ENCODE results near the gene BRD7. TPM values are rescaled to one million over a fixed set of nuclear protein-coding genes. Genes with fewer than 3 reads are reported as not detected.

BRD7 gene
- 32.0 TPM for polyA plus RNA-seq

DNA sequence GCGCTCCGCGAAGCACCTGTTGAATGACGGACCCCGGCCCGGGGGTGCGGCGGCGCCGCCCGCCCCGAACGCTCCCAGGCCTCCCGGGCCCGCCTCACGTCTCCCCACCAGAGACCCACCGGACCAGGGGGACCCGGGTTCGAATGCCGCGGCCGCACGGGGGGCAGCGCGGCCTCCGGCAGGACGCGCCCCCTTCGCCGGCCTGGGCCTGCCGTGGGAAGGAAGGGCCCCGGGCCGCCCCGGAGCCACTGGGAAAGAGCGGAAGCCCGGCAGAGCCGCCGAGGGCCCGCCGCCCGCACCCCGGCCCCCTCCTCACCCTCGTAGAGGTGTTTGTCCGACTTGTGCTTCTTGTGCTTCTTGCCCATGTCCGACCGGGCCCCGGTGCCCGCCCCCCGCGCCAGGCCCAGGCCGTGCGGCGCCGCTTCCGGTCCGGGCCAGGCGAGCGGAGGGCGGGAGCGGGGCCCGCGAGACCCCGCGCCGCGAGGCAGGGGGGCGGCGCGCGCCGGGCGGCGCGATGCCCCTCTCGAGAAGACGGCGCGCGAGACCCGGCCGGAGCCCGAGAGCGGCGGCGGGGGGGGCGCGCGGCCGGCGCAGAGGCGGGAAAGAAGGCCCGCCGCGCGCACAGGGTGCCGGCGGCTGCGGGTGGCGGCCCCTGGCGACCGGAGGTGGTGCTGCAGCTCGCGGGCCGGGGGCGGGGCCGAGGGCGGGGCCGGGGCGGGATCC lies at the start of gene BRD7:
TSS of gene BRD7 (minus strand) at position 579 of the 723 bp plus-strand sequence. CDS start at position 365, 214 bp downstream.
- peak within 1 kb of the TSS; percentile 88 to 94 (median 90) for H3K27ac Mint-ChIP-seq
- peaks cover 6% of the 10 kb centered on the region for H3K27me3 Mint-ChIP-seq
- H3K4me3 Mint-ChIP-seq: peak within 1 kb of the TSS; percentile 88 to 97 (median 96)
- H3K4me1 Mint-ChIP-seq: peaks cover 31 to 38% (median 33%) of the 10 kb centered on the region in 3 donors
- no peaks in the 10 kb centered on the region for H3K9me3 Mint-ChIP-seq
- H3K36me3 Mint-ChIP-seq: peaks cover 4% of the 10 kb centered on the region

DNA sequence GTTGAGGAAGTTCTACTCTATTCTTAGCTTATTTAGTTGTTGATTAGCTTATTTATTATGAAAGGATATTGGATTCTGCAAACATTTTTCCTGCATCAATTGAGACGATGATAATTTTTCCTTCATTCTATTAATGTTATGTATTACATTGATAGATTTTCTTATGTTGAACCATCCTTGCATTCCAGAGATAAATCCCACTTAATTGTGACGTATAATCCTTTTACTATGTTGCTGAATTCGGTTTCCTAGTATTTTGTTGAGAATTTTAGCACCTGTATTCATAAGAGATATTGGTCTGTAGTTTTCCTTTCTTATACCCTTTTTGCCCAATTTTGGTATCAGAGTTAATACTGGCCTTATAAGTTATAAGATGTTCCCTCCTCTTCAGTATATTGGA lies 47.6 kb upstream of the BRD7 start:
- no peak overlapping the region for H3K4me3 Mint-ChIP-seq
- no peaks in the 10 kb centered on the region for H3K4me1 Mint-ChIP-seq
- H3K27me3 Mint-ChIP-seq: peaks cover 4% of the 10 kb centered on the region
- no peak overlapping the region for H3K27ac Mint-ChIP-seq
- H3K36me3 Mint-ChIP-seq: peaks cover 2% of the 10 kb centered on the region
- peaks cover 13 to 41% (median 30%) of the 10 kb centered on the region in 3 donors for H3K9me3 Mint-ChIP-seq

DNA sequence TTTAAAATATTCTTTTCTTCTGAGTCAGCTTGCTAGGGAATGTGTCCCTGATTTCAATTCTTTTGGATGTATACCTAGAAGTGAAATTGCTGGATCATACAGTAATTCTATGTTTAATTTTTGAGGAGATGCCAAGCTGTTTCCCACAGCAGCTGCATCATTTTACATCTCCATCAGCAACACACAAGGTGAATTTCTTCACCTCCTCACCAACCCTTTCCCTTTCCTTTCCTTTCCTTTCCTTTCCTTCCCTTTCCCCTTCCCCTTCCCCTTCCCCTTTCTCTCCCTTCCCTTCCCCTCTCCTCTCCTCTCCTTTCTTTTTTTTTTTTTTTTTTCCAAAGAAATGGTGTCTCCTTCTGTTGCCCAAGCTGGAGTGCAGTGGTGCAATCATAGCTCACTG lies 45.4 kb upstream of the BRD7 start:
- Mint-ChIP-seq H3K4me1 (no peaks in the 10 kb centered on the region), H3K9me3 (peaks cover 9 to 30% (median 17%) of the 10 kb centered on the region in 3 donors), H3K4me3 (no peak overlapping the region), H3K36me3 (peaks cover 1% of the 10 kb centered on the region), H3K27ac (no peak overlapping the region), H3K27me3 (peaks cover 4% of the 10 kb centered on the region)

- peaks cover 2 to 5% (median 4%) of the 10 kb centered on the region in 3 donors for H3K9me3 Mint-ChIP-seq
These were observed 42.2 kb upstream of the BRD7 start for GRCh38 chr16:50411034-50411433.

DNA sequence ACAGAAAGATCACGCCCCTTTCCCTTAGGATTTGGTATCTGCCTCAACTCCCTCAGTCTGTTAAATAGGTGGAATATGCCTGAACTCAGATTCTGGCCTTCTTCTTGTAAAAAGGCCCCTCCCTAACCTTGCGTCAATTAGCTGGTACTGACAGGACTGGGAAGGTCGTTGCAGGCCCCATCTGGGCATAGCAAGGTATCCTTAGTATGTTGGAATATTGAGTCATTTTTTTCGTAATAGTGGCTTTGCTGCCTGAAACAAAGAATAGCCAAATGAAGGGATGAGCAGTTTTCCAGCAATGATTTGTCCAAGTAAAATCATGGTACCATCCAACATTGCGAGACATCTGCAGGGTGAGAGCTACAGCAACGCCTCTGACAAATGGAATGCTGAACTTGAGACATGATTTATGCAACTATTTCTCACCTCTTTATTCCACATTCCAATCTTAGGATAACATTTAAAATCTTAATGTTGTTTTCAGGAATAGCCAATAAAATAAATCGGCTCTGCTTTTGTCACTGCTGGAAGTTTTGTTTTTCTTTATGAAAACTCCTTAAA lies 39.3 kb upstream of the BRD7 start:
- H3K4me3 Mint-ChIP-seq: no peak overlapping the region
- no peaks in the 10 kb centered on the region for H3K4me1 Mint-ChIP-seq
- H3K9me3 Mint-ChIP-seq: no peaks in the 10 kb centered on the region
- peaks cover 4% of the 10 kb centered on the region for H3K27me3 Mint-ChIP-seq
- no peak overlapping the region for H3K27ac Mint-ChIP-seq
- H3K36me3 Mint-ChIP-seq: peaks cover 1% of the 10 kb centered on the region

More at GRCh38 chr16:50411034-50411433, 42.2 kb upstream of the BRD7 start:
- Mint-ChIP-seq H3K27me3 (peaks cover 6% of the 10 kb centered on the region), H3K4me1 (no peaks in the 10 kb centered on the region), H3K36me3 (peaks cover 1% of the 10 kb centered on the region), H3K27ac (no peak overlapping the region), H3K4me3 (no peak overlapping the region)

DNA sequence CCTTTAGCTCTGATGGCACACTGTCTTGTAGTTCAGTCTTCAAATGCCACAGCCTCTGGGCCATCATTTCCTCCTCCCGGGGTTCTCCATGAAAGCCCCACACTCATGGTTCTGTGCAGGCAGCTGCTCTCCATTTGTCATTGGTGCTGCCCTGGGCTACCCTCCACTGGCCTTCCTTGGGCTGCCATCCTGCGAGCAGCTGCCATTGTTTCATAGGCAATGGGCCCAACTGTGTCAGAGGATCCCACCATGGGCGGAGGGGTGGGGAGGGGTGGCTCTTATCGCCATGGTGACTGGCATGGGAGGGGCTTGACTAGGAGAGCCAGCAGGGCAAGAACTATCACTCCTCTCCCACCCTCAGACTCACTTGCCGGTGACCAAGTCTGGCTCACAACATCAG lies 38.6 kb upstream of the BRD7 start:
- no peak overlapping the region for H3K27ac Mint-ChIP-seq
- no peaks in the 10 kb centered on the region for H3K4me1 Mint-ChIP-seq
- H3K36me3 Mint-ChIP-seq: peaks cover 1% of the 10 kb centered on the region
- H3K4me3 Mint-ChIP-seq: no peak overlapping the region
- H3K27me3 Mint-ChIP-seq: peaks cover 4% of the 10 kb centered on the region
- no peaks in the 10 kb centered on the region for H3K9me3 Mint-ChIP-seq

GRCh38 chr16:50403491-50403890 lies 34.7 kb upstream of the BRD7 start:
- Mint-ChIP-seq H3K36me3 (no peaks in the 10 kb centered on the region), H3K27ac (no peak overlapping the region), H3K9me3 (no peaks in the 10 kb centered on the region), H3K27me3 (peaks cover 6% of the 10 kb centered on the region), H3K4me1 (no peaks in the 10 kb centered on the region), H3K4me3 (no peak overlapping the region)

GRCh38 chr16:50402298-50402895 lies 33.6 kb upstream of the BRD7 start:
- Mint-ChIP-seq H3K27ac (peak overlapping the region in 1 of 3 donors; percentile 67), H3K4me1 (no peaks in the 10 kb centered on the region), H3K36me3 (no peaks in the 10 kb centered on the region), H3K4me3 (peak overlapping the region in 1 of 4 donors; percentile 39), H3K9me3 (no peaks in the 10 kb centered on the region), H3K27me3 (peaks cover 3% of the 10 kb centered on the region)

- no peaks in the 10 kb centered on the region for H3K9me3 Mint-ChIP-seq
- H3K4me3 Mint-ChIP-seq: no peak overlapping the region
- peak overlapping the region in 1 of 3 donors; percentile 88 for H3K27ac Mint-ChIP-seq
- peaks cover 0 to 4% (median 3%) of the 10 kb centered on the region in 3 donors for H3K4me1 Mint-ChIP-seq
- peaks cover 2% of the 10 kb centered on the region for H3K27me3 Mint-ChIP-seq
- H3K36me3 Mint-ChIP-seq: no peaks in the 10 kb centered on the region
These were observed 32.6 kb upstream of the BRD7 start for GRCh38 chr16:50401355-50401754.

- Mint-ChIP-seq H3K9me3 (no peaks in the 10 kb centered on the region), H3K27me3 (peaks cover 2% of the 10 kb centered on the region), H3K4me1 (peaks cover 0 to 7% (median 3%) of the 10 kb centered on the region in 3 donors), H3K27ac (no peak overlapping the region), H3K4me3 (no peak overlapping the region), H3K36me3 (no peaks in the 10 kb centered on the region)
These were observed 32.2 kb upstream of the BRD7 start for GRCh38 chr16:50400967-50401348.

DNA sequence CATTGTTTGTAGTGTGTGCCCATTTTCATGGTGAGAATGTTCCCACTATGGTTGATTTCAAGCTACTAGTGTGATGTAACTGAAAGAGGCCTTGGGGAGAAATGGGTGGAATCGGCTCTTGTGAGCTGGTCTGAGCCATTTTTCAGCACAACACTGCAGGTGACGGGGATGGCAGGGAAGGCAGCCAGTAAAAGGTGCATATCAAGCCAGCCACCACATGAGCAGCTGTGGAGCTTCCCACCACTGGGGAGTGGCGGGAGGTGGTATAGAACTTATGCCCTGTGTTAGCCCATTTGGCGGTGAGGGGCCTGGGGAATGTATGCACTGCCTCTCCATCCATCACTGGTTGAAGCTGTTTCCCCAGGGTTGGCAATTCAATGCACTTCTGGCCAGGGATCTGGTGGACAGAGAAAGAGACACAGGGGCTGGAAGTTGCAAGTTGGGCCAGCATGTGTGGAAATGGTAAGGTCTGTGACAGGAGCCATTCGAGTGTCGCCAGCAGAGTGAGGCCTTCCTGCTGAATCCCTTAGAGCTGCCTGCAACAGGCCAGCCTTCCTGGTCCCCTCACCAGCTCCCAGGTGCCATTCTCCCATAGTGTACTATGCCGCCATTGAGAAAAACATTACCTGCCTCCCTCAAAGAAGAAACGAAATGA lies 31.7 kb upstream of the BRD7 start:
- Mint-ChIP-seq H3K9me3 (no peaks in the 10 kb centered on the region), H3K4me1 (peaks cover 0 to 11% (median 7%) of the 10 kb centered on the region in 3 donors), H3K36me3 (no peaks in the 10 kb centered on the region), H3K27me3 (peaks cover 2% of the 10 kb centered on the region), H3K4me3 (no peak overlapping the region), H3K27ac (no peak overlapping the region)

- Mint-ChIP-seq H3K4me3 (no peak overlapping the region), H3K4me1 (peaks cover 0 to 16% (median 14%) of the 10 kb centered on the region in 3 donors), H3K27ac (no peak overlapping the region), H3K36me3 (no peaks in the 10 kb centered on the region), H3K9me3 (no peaks in the 10 kb centered on the region), H3K27me3 (peaks cover 2% of the 10 kb centered on the region)
These were observed 30.6 kb upstream of the BRD7 start for GRCh38 chr16:50399411-50399810.

DNA sequence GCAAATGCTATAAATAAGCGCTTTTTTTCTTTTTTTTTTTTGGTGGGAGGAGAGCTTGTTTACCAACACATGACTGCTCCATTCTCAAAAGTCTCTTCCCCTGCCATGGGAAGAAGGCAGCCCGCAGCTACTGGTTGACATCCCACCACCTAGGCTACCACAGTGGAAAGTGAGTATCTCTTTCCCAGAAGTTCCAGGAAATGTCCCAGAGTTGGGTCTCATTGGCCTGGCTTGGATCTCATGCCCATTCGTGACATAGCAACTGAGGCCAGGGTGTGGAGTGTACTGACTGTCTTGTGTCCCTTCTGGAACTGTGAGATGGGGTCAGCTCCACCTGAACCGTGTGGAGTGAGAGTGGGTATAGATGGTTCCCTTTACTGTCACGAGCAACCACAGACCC lies 29.5 kb upstream of the BRD7 start:
- Mint-ChIP-seq H3K4me1 (peaks cover 0 to 16% (median 14%) of the 10 kb centered on the region in 3 donors), H3K27ac (no peak overlapping the region), H3K4me3 (no peak overlapping the region)

DNA sequence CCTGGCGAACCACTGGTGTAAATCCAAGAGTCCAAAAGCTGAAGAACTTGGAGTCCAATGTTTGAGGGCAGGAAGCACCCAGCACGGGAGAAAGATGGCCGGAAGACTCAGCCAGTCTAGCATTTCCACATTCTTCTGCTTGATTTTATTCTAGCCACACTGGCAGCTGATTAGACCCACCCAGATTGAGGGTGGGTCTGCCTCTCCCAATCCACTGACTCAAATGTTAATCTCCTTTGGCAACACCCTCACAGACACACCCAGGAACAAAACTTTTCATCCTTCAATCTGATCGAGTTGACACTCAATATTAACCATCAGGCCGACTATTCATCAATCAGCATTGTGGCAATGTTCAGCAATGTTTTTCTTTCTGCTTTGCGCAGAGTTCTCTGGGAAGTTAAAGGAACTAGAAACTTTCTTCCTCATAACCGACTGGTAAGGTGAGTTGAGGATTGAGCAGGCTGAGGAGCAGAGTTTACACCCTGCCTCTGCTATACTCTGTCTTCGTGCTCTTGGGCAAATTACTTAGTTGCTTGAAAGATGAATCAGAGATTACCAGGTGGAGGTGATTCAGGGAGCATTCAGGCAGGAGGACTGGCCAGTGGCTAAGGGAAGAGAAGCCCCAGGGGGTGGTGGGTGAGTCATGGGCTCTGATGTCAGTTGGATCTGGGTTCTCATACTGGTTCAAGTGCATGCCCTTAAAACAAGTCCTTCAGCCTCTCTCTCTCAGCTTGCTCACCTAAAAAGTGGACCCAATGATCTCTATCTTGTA lies 28.2 kb upstream of the BRD7 start:
- H3K27ac Mint-ChIP-seq: peak overlapping the region in 2 of 3 donors; percentile 14 to 68
- peak overlapping the region in 1 of 4 donors; percentile 73 for H3K4me3 Mint-ChIP-seq
- peaks cover 0 to 16% (median 14%) of the 10 kb centered on the region in 3 donors for H3K4me1 Mint-ChIP-seq
- no peaks in the 10 kb centered on the region for H3K36me3 Mint-ChIP-seq
- no peaks in the 10 kb centered on the region for H3K9me3 Mint-ChIP-seq
- H3K27me3 Mint-ChIP-seq: peaks cover 4% of the 10 kb centered on the region

More for the DNA sequence above, 29.5 kb upstream of the BRD7 start:
- Mint-ChIP-seq H3K9me3 (no peaks in the 10 kb centered on the region), H3K27me3 (peaks cover 2% of the 10 kb centered on the region), H3K36me3 (no peaks in the 10 kb centered on the region)

Measured in IgD-negative memory B cell (primary cell).